Hematopoietic multipotent progenitor cell treated with erythropoietin and hydrocortisone succinate and interleukin-3 and kit ligand, for 4 days (in vitro differentiated cells): Measurements from ENCODE around the gene GLP2R.
A peak's percentile ranks its signal among the peaks of the same experiment; 100 is the strongest.
"Not testable (repeated sequence)": the region's sequence is repeated elsewhere in the genome, so short reads cannot be mapped to it uniquely, and the experiment has no call there.

Experiments
- DNase-seq: peaks from one replicate; pipeline ENCODE4 v3.0.0-alpha.2; 2015

GLP2R gene

DNA sequence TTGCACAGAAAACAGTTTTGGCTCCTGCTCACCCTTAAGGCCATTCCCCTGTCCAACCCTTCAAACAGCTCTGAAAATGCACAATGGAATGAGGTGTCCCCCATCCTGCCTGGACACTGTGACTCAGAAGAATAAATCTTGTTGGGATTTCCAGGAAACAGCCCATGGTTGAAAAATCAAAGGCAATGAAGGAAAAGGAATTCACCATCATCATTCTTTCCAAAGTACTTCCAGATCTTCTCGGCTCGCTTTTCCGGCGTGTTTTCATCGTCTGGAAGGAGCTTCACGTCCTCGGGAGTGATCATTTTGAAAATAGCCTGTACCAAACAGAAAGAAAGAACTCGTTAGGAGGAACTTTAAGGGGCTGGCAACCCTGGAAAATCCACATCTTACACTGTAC is 75.1 kb downstream of the GLP2R start:
- no peak for DNase-seq

GRCh38 chr17:9902120-9902519 is 76.4 kb downstream of the GLP2R start:
- DNase-seq, result no peak

GRCh38 chr17:9904277-9905077 is 78.8 kb downstream of the GLP2R start:
- DNase-seq, result no peak

DNA sequence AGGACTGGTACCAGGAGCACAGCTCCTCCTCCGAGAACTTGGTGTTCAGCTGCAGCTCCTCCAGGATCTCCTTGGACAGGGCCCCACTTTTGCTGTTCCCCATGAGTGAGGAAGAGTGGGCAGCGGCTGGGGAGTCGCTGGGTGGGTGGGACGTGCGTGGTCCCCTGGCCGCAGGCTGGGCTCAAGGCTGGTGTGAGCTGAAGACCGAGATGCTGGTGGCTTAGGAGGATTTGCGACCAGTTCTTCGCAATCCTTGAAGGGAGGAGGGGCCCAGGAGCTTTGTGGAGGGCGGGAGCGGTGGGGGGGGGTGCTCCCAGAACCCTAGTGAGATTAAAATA is 79.3 kb downstream of the GLP2R start, which contains the start of gene RCVRN:
Gene RCVRN, minus strand, starts transcription at position 194 of the 338 bp plus-strand sequence. Its CDS starts 91 bp downstream, at position 103.
- DNase-seq, result no peak

GRCh38 chr17:9905902-9906301 is 80.2 kb downstream of the GLP2R start:
- DNase-seq, result peak; percentile 54

GRCh38 chr17:9906616-9907015 is 80.9 kb downstream of the GLP2R start:
- DNase-seq, result no peak

- DNase-seq, result no peak
Measured at GRCh38 chr17:9907131-9907530, 81.4 kb downstream of the GLP2R start.

GRCh38 chr17:9907883-9908648 is 82.3 kb downstream of the GLP2R start:
- no peak for DNase-seq

DNA sequence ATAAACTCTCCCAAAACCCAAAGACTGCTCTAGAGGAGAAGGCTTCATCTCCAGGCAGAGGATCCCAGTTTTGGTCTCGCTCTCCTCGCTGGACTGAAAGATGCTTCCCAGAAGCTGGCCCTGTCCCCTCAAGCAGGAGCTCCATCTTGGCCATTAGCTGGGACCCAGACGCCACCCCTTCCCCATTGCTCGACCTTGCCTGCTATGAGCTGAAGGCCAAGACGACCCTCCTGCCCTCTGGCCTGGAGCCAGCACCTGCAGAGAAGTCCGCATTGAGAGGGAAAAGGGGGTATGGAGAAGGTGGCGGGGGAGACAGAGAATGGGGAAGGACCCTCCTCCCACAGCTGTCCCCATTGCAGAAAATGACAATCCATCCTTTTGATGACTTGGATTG is 82.9 kb downstream of the GLP2R start:
- no peak for DNase-seq

DNA sequence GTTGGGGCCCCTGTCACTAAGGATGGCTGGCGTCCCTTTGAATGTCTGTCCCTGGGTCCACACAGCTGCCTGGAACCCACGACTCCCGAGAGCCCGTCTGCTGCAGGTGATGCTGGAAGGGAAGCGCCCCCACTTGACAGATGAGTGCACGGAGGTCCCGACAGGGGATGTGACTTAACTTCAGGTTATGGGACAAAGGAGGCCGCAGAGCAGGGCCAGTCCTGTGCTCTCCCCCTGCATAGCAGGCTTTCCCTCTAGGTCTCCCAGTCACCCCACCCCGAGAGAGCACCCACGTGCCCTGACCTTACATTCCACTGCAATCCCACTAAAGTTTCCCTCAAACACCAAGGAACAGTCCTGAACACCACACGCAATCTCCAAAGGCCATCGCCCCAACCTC is 85.4 kb downstream of the GLP2R start:
- no peak for DNase-seq

DNA sequence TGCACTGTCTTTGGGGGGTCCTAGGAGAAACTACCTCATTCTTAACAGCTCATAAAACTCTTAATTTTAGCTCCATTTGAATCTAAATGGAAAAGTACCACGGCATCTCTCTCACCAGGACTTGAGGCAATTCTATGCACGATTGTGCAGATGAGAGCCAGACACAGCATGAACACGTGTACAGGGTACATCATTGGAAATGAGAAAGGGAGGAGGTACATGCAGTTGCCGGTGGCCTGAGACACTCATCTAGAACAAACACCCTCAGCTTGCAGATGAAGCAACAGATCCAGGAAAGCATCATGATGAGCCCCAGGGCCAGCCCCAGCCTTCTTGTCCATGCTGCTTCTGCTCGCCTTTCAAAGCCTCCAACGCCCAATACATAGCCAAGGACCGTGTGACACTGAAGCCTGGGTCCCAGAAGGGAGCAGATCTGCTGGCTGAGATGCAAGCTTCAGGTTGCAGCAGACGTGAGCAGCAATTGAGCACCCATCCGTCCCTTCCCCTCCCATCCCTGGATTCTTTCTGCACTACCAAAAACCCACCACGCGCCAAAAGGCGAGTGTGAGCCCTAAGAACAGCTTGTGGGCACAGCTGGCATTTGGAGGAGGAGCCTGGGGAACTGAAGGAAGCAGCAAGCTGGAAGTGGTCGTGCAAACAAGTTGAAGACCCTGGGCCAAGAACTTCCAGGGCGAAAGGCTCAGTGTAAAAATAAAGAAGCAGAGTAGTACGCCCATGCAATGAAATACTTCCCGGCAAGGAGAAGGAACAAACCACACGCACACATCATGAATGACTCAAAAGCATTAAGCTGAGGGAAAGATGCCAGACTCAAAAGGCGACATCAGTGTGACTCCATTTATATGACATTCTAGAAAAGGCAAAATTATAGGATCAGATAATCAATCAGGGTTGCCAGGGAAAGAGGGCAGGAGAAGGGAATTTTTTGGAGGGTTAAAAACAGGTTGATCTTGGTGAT is 86.7 kb downstream of the GLP2R start:
- DNase-seq, result no peak

- no peak for DNase-seq
Measured at GRCh38 chr17:9913476-9913875, 87.8 kb downstream of the GLP2R start.

DNA sequence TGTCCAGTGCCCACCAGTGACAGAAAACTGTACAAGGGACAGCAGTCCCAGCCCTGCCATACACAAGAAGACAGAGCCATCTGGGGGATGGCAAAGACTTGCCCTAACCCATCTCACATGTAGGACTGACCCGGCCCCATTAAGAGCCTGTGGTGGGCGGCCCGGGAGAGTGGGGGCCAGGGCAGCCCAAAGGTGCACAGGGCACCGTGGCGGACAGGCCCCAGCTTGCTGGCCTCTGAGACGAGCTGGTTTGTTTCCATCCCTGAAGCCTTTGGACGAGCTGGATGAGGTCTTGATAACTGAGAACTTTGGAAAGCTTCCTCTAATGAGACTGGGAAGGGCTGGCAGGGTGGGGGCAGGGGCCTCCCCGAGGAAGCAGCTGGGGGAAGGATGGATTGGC is 90.4 kb downstream of the GLP2R start:
- DNase-seq, result no peak

GRCh38 chr17:9917131-9917530 is 91.4 kb downstream of the GLP2R start:
- DNase-seq, result no peak

- no peak for DNase-seq
Measured at GRCh38 chr17:9917801-9918200, 92.1 kb downstream of the GLP2R start.

- no peak for DNase-seq
Measured at GRCh38 chr17:9918352-9918751, 92.6 kb downstream of the GLP2R start.

- no peak for DNase-seq
Measured at GRCh38 chr17:9918804-9919352, 93.2 kb downstream of the GLP2R start.

DNA sequence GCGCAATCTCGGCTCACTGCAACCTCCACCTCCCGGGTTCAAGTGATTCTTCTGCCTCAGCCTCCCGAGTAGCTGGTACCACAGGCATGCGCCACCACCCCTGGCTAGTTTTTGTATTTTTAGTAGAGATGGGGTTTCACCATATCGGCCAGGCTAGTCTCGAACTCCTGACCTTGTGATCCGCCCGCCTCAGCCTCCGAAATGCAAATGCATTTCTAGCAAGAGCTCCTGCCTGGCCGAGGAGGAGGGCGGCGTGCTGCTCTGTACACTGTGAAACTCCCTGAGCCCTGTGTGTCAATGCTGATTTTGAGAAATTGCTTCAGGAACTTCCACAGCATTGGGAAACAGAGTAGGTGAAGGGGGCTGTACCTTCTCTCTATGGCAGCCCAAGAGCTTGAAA is 95.5 kb downstream of the GLP2R start:
- DNase-seq, result not testable (repeated sequence)

DNA sequence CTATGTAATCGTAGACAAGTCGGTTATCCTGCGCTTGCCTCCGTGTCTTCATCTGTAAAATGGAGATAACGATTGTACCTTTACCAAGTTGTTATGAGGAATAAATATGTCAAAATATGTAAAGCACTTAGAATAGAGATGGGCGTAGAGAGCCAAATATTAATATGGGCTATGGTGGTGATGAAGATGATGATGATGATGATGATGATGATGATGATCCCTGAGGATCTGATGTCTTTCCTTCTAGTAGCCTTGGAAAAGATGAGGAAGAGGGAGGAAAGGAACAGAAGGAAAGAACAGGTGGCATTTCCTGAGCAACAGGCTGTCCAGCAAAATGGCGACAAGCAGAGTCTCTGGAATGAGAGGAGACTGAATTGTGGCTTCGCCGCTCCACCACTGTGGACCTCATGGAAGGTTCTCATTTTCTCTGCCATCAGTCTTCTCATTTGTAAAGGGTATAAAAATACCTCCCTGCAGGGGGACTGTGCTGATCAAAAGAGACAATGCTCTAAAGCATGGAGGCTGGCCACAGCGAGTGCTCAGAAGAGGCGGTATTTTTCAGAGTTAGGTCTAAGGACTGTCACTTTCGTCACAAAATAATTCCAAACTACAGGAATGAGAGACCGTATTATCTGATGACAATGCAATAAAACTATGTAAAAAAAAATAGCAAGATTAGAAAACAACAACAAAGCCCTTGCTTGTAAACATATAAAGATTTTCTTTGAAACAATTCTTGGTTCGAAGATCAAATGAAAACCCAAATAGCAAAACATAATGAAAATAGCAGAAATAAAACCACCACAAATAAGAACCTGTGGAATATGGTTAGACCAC is 96.5 kb downstream of the GLP2R start:
- no peak for DNase-seq

DNA sequence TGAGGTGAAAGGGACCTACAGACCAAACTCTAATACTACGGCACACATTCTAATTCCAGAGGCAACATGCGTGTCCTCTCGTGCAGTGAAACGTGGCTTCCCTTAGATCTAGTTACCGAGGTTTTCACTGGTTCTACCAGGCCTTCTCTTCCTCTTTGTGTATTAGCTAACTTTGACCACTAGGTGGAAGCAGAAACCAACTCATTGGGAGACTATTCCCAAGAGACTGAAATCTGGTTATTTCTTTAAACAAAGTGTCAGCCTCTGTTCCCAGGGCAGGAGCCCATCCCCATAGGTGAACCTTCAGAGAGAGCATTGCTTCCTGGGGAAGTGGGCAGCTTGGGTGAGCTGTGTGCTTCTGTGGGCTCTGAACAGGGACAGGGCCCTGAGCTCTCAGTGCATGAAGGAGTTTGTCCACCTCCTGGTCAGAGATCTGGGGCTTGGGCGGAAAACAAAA is 99.0 kb downstream of the GLP2R start:
- peak; percentile 85 for DNase-seq

DNA sequence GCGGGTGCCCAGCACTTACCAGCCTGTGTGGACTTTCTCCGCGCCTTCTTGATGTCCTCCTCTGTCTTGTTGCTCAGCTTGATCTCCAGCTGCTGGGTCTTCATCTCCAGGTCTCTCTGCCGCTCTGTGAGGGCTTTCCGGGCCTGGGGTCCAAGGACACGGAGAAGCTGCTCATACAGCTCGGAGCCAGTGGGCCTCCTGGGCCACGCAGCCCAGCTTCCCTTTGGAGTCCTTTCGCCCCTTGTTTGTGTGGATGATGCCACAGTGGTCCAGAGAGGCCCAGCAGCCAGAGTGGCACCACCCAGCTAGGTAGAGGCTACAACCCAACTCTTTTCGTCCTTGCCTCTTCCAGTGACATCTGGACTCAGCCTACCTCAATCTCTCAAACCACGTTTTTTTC is 99.7 kb downstream of the GLP2R start:
- DNase-seq, result no peak
